ENCODE data around the gene STX10. TPM values are rescaled to one million over a fixed set of nuclear protein-coding genes. Genes with fewer than 3 reads are reported as not detected.

STX10 gene
- polyA plus RNA-seq, 2 of the 4 experiments (the other 2 are of a cell fraction) = 41.5 to 61.2 TPM

DNA sequence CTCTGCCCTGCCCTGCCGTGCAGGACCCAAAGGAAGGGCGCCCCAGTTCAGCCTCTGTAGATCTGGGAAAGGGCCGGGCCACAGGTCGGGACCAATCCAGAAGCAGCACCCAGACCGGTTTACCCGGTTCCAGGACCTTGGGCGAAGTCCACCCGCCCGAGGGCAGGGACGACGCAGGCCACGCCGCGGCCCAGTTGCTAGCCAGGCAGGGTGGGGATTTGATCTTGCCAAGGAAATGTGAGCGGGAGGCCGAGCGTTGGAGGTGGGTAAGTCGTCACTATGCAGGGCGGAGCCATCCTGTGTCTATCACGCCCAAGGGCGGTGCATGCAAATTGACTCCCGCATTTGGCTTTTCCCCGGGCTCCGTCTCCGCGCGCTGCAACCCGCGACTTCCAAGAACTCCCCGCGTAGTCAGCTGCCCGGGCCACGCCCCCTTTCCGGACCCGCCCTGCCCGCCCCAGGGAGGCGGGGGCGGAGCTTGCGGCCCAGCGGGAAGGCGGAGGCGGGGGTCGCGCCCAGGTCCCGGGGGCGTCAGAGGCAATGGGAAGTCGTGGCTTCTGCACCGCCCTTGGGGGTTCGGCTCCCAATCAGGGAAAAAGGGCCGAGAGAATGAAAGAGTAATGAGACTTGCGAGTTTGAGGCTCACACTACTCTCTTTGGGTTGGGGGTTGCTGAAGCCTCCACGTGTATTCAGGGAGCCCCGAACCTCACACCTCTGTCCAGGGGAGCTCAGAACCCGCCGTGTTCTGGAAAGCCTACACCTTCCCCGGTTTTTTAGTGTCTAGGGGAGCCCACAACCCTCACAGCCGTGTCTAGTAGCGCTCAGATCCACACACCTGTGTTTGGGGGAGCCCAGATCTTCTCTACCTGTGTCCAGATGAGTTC is 12.8 kb upstream of the STX10 start:
- Histone ChIP-seq H3K4me3 (peak overlapping the region; percentile 42), H3K4me2 (peak overlapping the region; percentile 99), H3K27ac (peak overlapping the region; percentile 100), H3K4me1 (peaks cover 59% of the 10 kb centered on the region), H3K9me3 (no peaks in the 10 kb centered on the region)
- DNase-seq (ENCODE audit: low read depth in 1 of 2, low spot score in 1 of 2) (peak in 1 of 2 experiments; percentile 99), FAIRE-seq (no peak), ATAC-seq (peak; percentile 62 to 69)
- CTCF ChIA-PET = interaction anchor here (0.5 to 3.0 kb wide), 9 partner anchors 8 to 188 kb away, joined by 3 to 10 read pairs (median 5); partner anchors contain the start of genes IER2 and STX10
- WGBS (ENCODE audit: missing lambda C conversion rate) = 4% methylated on average over 16 of the region's 58 CpGs
- TF ChIP-seq ZNF302 (CRISPR knock-in tag; IDR thresholded peaks at IDR 0.05) (no peak), ESRRA (IDR thresholded peaks at IDR 0.05; ENCODE audit: borderline replicate concordance, low read length) (no peak), POLR2A (IDR thresholded peaks at IDR 0.05; ENCODE audit: low read length) (peak; percentile 55), MAX (IDR thresholded peaks at IDR 0.05) (peak; percentile 77), MYC (IDR thresholded peaks at IDR 0.05; ENCODE audit: borderline replicate concordance, low read length) (0 out of 2 replicates have a peak, but pooled peaks have one; percentile 25), HOXA7 (CRISPR knock-in tag; IDR thresholded peaks at IDR 0.05) (peak; percentile 52; the same call in 1 of the 2 replicates), USF2 (IDR thresholded peaks at IDR 0.05) (peak; percentile 19; the same call in 1 of the 2 replicates), RFX5 (IDR thresholded peaks at IDR 0.05) (0 out of 2 replicates have a peak, but pooled peaks have one; percentile 30), HOXB5 (CRISPR knock-in tag; IDR thresholded peaks at IDR 0.05) (0 out of 2 replicates have a peak, but pooled peaks have one; percentile 54), BCL3 (IDR thresholded peaks at IDR 0.05) (peak; percentile 53; the same call in 1 of the 3 replicates), ZFP36 (IDR thresholded peaks at IDR 0.05; ENCODE audit: borderline replicate concordance, partially characterized antibody) (no peak), JUN (IDR thresholded peaks at IDR 0.05) (peak; percentile 36 to 39; a peak in 4 of 5 replicates), KDM5A (IDR thresholded peaks at IDR 0.05) (no peak)
- TF ChIP-seq, protein P1, sequence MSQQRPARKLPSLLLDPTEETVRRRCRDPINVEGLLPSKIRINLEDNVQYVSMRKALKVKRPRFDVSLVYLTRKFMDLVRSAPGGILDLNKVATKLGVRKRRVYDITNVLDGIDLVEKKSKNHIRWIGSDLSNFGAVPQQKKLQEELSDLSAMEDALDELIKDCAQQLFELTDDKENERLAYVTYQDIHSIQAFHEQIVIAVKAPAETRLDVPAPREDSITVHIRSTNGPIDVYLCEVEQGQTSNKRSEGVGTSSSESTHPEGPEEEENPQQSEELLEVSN (IDR thresholded peaks at IDR 0.05; ENCODE audit: borderline replicate concordance, low read depth) = peak; percentile 51; the same call in 1 of the 2 replicates
- POLR2A ChIA-PET = interaction anchor here (0.6 to 5.4 kb wide), 7 partner anchors 8 to 109 kb away, joined by 3 to 72 read pairs (median 4); partner anchors contain the start of genes IER2 and STX10

- no peak for ATAC-seq
- peak in 1 of 2 experiments; percentile 63 for DNase-seq (ENCODE audit: low read depth in 1 of 2, low spot score in 1 of 2)
- CTCF ChIA-PET = interaction anchor here (1.2 kb wide), 1 partner anchor 103 kb away, joined by 4 read pairs; no protein-coding TSS in a partner anchor
- H3K4me3 ChIP-seq = no peak overlapping the region
- no peak for FAIRE-seq
- no peaks in the 10 kb centered on the region for H3K9me3 ChIP-seq
- TF ChIP-seq JUNB (IDR thresholded peaks at IDR 0.05) (no peak), MYC (IDR thresholded peaks at IDR 0.05; ENCODE audit: borderline replicate concordance, low read length) (peak; percentile 73), HEYL (CRISPR knock-in tag; IDR thresholded peaks at IDR 0.05) (no peak), FOSL2 (IDR thresholded peaks at IDR 0.05) (no peak), FOSL2 (CRISPR knock-in tag; IDR thresholded peaks at IDR 0.05) (peak; percentile 23; the same call in 1 of the 2 replicates), PHF8 (IDR thresholded peaks at IDR 0.05; ENCODE audit: borderline replicate concordance, low read depth) (no peak), MAX (IDR thresholded peaks at IDR 0.05) (peak; percentile 85), POLR2A (IDR thresholded peaks at IDR 0.05; ENCODE audit: low read length) (no peak), EP300 (IDR thresholded peaks at IDR 0.05) (no peak), ESRRA (IDR thresholded peaks at IDR 0.05; ENCODE audit: borderline replicate concordance, low read length) (no peak), HOXA7 (CRISPR knock-in tag; IDR thresholded peaks at IDR 0.05) (no peak), ATOH8 (CRISPR knock-in tag; IDR thresholded peaks at IDR 0.05; ENCODE audit: low read depth) (no peak), RARB (CRISPR knock-in tag; IDR thresholded peaks at IDR 0.05) (no peak), POLR2AphosphoS2 (conservative IDR thresholded peaks at IDR 0.05; ENCODE audit: low read length) (no peak), JUN (IDR thresholded peaks at IDR 0.05) (no peak), SMC3 (IDR thresholded peaks at IDR 0.05) (no peak)
- H3K4me2 ChIP-seq = peak overlapping the region; percentile 23; the same call in 2 of the 3 replicates
- peak overlapping the region; percentile 100; a peak in 5 of 6 replicates for H3K27ac ChIP-seq
- POLR2A ChIA-PET = interaction anchor here (5.4 kb wide), 1 partner anchor 8 kb away, joined by 72 read pairs; no protein-coding TSS in a partner anchor
- 77% methylated on average over 1 of the region's 1 CpG for WGBS (ENCODE audit: missing lambda C conversion rate)
- peaks cover 51% of the 10 kb centered on the region for H3K4me1 ChIP-seq
Observed at GRCh38 chr19:13160557-13160956, 10.4 kb upstream of the STX10 start.
